Stromal cell of bone marrow (primary cell): ENCODE measurements around the gene PTPN3.

Source experiments
- DNase-seq: peaks from one replicate; pipeline ENCODE4 v3.0.0-alpha.2; 2012; ENCODE audit warnings: low read depth

The PTPN3 gene

GRCh38 chr9:109454041-109454440 lies 44.1 kb downstream of the PTPN3 start:
- no peak for DNase-seq

DNA sequence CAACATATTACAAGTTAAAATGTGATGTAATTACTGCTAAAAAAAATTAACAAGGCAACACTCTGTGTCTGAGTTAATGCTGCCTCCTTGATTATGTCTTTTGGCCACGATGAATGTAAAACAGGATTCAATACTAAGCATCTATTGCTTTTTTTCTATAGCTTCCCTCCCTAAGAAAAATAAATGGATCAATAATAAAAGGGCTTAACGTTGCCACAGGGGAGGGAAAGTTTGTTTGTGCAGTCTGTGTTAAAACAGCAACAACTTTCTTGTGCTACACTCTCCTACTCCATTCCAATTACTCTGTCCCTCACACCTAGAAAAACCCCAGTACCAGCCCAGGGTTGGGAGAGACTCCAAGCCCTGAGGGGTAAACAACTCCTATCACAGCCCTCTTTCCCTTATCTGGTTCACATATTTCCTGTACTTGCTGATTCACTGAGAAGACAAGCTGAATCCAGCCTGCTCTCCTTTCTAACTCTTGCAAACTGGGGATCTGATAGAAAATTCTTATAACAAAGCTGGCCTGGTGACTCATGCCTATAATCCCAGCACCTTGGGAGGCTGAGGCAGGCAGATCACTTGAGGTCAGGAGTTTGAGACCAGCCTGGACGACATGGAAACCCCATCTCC lies 44.8 kb downstream of the PTPN3 start:
- no peak for DNase-seq

DNA sequence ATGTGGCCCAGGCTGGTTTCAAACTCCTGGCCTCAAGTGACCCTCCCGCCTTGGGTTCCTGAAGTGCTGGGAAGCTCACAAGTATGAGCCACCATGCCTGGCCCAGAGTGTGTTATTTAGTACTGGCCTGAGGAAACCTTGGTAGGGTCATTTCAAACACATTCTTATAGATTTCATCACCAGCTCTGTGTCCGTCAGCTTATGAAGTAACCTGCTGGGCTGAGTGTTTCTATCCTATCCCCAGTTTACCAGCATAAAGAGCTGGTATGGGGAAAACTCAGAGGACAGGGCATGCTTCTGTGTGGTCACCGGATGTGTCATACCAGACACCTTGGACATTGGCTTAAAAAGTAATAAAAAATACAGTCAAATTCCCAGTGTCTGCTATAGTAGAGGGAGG lies 45.3 kb downstream of the PTPN3 start:
- no peak for DNase-seq

- no peak for DNase-seq
Measured at GRCh38 chr9:109451311-109452025, 46.6 kb downstream of the PTPN3 start.

DNA sequence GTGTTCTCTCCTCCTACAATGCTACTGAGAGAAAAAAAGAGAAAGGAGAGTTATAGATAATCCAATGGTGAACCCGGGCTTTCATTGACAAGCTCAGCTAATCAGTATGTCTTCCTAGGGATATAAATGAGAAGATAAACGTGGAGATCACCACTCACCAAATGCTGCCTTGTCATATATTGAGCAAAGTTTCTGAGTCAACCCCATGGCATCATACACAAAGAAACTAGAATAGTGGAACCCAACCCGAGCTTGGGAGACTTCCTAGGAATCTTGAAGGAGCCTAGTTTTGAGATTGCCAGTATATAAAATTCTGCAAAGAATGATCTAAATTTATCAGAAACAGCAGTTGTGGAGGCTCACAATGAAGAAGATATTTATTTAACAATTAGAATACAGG lies 47.8 kb downstream of the PTPN3 start:
- DNase-seq = no peak

- DNase-seq = no peak
Measured at GRCh38 chr9:109449036-109449798, 48.9 kb downstream of the PTPN3 start.

DNA sequence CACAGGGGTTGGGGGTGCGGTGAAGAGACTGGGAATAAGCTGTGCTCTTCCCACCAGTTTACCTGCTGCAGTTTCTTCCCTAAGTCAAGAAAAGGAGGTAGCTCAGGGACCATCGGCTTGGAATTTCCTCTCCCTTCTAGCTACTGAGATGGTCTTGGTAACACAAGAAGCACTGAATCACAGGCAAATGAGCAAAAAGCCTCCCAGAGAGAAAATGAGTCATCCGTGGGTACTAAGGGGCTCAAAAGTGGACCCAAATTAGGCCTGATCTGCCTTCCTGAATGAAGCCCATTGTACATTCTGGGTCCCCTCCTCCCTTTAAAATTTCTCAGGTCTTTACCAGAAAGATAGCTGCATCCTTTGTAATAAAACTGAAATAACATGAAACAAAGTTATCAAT lies 49.9 kb downstream of the PTPN3 start:
- DNase-seq = peak; percentile 43

GRCh38 chr9:109447329-109448076 lies 50.6 kb downstream of the PTPN3 start:
- DNase-seq = no peak

GRCh38 chr9:109444771-109445320 lies 53.3 kb downstream of the PTPN3 start:
- no peak for DNase-seq

- DNase-seq = no peak
Measured at GRCh38 chr9:109442716-109443115, 55.4 kb downstream of the PTPN3 start.

DNA sequence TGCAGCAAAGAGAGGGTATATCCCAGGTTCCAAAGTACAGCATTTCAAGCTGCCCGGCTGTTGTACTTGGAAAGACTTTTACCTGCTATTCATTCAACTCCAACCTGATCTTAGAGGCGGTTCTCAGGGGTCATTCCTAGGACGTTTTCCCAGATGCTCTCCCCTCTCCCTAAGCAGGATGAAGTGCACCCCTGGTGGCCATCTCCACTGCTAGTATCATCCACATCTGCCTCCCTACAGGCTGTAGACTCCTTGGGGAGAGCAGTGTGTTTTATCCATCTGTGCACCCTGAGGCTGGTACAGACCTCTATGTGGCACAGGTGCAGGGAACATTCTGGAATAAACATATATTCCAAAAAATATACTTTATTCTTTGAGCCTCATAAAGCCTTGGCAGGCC lies 56.8 kb downstream of the PTPN3 start:
- no peak for DNase-seq

DNA sequence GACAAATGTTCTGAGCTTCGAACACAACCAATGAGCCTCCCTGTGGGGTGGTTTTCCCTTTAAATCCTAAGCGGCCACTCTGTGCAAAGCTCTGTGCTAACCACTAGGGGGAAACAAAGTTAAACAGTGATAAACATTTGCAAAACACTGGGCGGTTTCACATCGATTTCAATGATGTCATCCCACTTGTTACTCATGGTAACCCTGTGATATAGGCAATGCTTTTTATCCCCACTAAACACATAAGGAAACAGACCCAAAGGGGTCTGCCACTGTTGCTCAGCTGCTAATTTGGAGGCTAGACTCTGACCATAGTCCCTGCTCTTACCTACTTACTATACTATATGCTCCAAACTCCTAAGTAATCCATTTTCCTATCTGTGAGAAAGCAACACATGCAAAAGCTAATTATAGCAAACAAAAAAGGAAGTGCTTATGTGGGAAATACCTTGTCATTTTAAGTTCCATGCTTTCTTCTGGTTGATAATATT lies 57.3 kb downstream of the PTPN3 start:
- DNase-seq = peak; percentile 85

DNA sequence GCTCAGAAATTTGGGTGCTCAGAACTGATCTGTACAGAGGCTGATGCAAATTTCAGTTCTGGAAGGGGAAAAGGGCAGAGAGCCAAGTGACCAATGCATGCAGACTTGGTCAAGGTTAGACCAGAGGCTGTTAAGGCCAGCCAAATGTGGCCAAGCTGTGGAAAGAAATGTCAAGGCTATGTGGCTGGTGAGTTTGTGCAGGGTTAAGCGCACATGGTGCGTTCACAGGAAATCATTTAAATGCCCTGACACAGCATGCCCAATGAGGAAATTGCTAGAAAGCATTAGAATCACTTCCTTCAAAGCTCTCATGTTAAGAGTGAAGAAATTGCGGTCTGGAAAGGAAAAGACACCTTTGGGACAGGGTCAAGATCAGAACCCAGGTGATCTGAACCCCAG lies 58.0 kb downstream of the PTPN3 start:
- no peak for DNase-seq

DNA sequence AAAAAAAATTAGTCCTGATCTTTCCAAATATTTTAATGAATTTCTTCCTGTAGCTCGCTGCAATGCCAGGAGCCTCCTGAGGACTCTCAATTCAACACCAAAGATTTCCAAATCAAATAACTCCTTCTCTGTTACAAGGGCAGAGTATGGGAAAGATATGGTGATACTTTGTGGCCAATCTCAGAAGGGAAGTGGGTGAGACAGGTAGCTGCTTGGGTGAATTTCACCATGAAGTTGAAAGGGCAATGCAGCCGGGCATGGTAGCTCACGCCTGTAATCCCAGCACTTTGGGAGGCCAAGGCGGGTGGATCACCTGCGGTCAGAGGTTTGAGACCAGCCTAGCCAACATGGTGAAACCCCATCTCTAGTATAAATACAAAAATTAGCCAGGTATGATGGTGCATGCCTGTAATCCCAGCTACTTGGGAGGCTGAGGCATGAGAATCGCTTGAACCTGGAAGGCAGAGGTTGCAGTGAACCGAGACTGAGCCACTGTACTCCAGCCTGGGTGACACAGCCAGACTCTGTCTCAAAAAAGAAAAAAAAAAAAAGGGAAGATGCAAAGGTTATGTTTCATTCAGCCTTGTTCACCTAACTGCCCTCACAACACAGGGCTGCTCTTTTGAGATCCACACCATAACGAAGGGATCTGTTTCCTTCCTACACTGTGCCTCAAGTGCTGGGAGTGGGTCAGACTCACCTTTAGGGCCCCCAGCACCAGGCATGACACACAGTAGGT lies 58.6 kb downstream of the PTPN3 start:
- no peak for DNase-seq

DNA sequence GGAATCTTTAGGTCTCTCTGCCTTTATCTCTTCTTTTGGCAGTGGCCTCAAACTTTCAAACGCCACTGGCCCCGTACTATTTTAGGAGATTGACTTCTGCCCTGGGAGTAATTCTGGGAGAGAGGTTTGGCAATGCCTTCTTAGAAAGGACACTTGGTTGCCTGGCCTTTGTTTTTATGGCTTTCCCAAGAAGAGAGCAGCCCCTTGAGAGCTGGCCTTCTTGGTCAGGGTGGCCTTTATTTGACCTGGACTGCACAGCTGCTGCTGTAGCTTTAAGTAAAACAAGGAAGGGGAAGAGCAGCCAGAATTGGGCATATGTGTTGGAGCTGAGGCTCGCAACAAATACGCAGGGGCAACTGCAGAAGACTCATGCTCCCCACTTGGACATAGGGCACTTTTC lies 60.8 kb downstream of the PTPN3 start:
- DNase-seq = no peak

- no peak for DNase-seq
Measured at GRCh38 chr9:109436071-109436470, 62.0 kb downstream of the PTPN3 start.

DNA sequence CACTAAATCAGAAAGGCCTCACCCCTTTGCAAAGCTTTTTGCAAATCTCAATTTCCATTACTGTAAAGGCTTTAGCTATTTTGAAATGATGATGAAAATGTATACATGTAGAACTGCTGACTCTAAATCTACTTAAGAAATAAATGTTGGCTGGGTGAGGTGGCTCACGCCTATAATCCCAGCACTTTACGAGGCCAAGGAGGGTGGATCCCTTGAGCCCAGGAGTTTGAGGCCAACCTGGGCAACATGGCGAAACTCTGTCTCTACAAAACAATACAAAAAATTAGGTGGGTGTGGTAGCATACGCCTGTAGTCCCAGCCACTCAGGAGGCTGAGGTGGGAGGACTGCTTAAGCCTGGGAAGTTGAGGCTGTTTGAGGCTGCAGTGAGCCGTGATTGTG lies 64.6 kb downstream of the PTPN3 start:
- DNase-seq = no peak

GRCh38 chr9:109430231-109430630 lies 67.9 kb downstream of the PTPN3 start:
- DNase-seq = no peak

DNA sequence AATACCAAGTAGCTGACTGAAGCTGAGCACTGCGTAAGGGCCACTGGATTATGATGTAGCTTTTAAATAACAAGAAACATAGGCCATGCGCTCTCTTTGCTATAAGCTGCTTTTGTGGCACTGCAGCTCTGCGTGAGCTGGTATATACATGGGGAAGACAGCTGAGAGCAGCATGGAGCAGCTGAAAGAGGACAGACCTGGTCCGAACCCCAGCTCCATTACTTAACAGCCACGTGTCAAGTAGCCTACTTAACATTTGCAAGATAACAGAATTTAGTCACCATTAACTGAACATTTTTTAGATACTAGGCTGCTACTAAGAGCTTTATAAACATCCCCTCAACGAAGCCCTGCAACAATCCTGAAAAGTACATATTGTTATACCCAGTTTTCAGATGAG lies 69.3 kb downstream of the PTPN3 start:
- DNase-seq = no peak

- no peak for DNase-seq
Measured at GRCh38 chr9:109427886-109428285, 70.2 kb downstream of the PTPN3 start.
